HepG2 (cell line): ENCODE data around the gene IGFBP7. TPM values are rescaled to one million over a fixed set of nuclear protein-coding genes. Genes with fewer than 3 reads are reported as not detected.

Experiments used
- ATAC-seq: fragments of 200-7000 bp; cut with Tn5 transposase; 3 replicates; pipeline ENCODE4 v1.9.1; 2020; ENCODE audit warnings: mild to moderate bottlenecking, moderate library complexity
- BruUV-seq: library from RNA; stranded (reverse); fragments of 400-500 nt; replicated peaks from 2 replicates; lab custom pipeline; 2021; lab: Mats Ljungman, UMichigan
- CTCF ChIA-PET: fragments of 300-600 bp; formaldehyde crosslinking; extraction: SDS; loops from one replicate; lab custom pipeline; 2021; ENCODE audit warnings: low total read pairs, inconsistent platforms, low intra/inter-chr PET ratio; lab: Yijun Ruan, JAX
- POLR2A ChIA-PET: fragments of 350-600 bp; sonication (Branson Sonifier 250); formaldehyde crosslinking; loops from one replicate; lab custom pipeline; 2020; ENCODE audit warnings: antibody characterized with exemption, inconsistent platforms; lab: Yijun Ruan, JAX
- DNase-seq: peaks from one replicate; pipeline ENCODE4 v3.0.0-alpha.2; 2015; ENCODE audit warnings: low spot score
- FAIRE-seq: peaks from 3 replicates; lab custom pipeline; 2011; peaks lifted over from hg19 to GRCh38; lab: Jason Lieb, UNC
- H2AFZ ChIP-seq: one replicate; pipeline ENCODE4 v1.6.1; 2011; ENCODE audit warnings: low read length, inconsistent platforms
- H3K27ac ChIP-seq: fragments of 300-600 bp; 3 replicates; pipeline ENCODE4 v1.8.0; 2011; ENCODE audit warnings: mixed run types, mild to moderate bottlenecking, mixed read lengths, low read length, inconsistent platforms; ENCODE audit not compliant: insufficient read depth; ENCODE audit errors: extremely low read length
- H3K27me3 ChIP-seq, 2 experiments: fragments of 200-600 bp in 1 of 2; 2 replicates in 1 of 2; 3 replicates in 1 of 2; pipeline versions ENCODE4 v1.6.0 to v1.8.0; 2011; ENCODE audit warnings: low read length in 2 of 2, mild to moderate bottlenecking in 2 of 2, moderate library complexity in 2 of 2, inconsistent platforms in 1 of 2; ENCODE audit not compliant: insufficient read depth in 2 of 2, control insufficient read depth in 1 of 2
- H3K36me3 ChIP-seq, 2 experiments: fragments of 200-600 bp in 1 of 2; replicated peaks in 1 of 2; 2 replicates in 1 of 2; 3 replicates in 1 of 2; pipeline versions ENCODE4 v1.5.1 to v1.8.0; 2011; ENCODE audit warnings: low read length in 2 of 2, inconsistent platforms in 1 of 2; ENCODE audit not compliant: insufficient read depth in 2 of 2, control insufficient read depth in 1 of 2
- H3K4me1 ChIP-seq: 2 replicates; pipeline ENCODE4 v1.5.1; 2012; ENCODE audit warnings: low read length, inconsistent platforms; ENCODE audit not compliant: insufficient read depth
- H3K4me2 ChIP-seq: 2 replicates; pipeline ENCODE4 v1.6.0; 2011; ENCODE audit warnings: low read depth, low read length, inconsistent platforms
- H3K4me3 ChIP-seq, 3 experiments: fragments of 200-600 bp in 1 of 3; sonication (generic), shearing (Covaris generic) in 1 of 3; replicated peaks in 1 of 3; 2 replicates each; pipeline ENCODE4 v1.5.1; 2011 to 2016; ENCODE audit warnings: low read length in 3 of 3, inconsistent platforms in 2 of 3, low read depth in 2 of 3, mild to moderate bottlenecking in 2 of 3, control low read depth in 1 of 3, mixed read lengths in 1 of 3; ENCODE audit not compliant: insufficient read depth in 1 of 3
- H3K79me2 ChIP-seq: one replicate; pipeline ENCODE4 v1.6.1; 2011; ENCODE audit warnings: low read length, inconsistent platforms; ENCODE audit not compliant: insufficient read depth
- H3K9ac ChIP-seq: 2 replicates; pipeline ENCODE4 v1.6.0; 2011; ENCODE audit warnings: mild to moderate bottlenecking, low read depth, low read length, inconsistent platforms; ENCODE audit not compliant: insufficient read depth
- H3K9me3 ChIP-seq: 2 replicates; pipeline ENCODE4 v1.5.1; 2012; ENCODE audit warnings: mild to moderate bottlenecking, low read length
- H4K20me1 ChIP-seq: 2 replicates; pipeline ENCODE4 v1.6.0; 2011; ENCODE audit warnings: inconsistent platforms, mild to moderate bottlenecking, low read length, moderate library complexity; ENCODE audit not compliant: insufficient read depth
- AGO1 ChIP-seq: fragments of 200-400 bp; formaldehyde crosslinking; IDR thresholded peaks from 2 replicates; pipeline ENCODE4 v1.6.1; 2017; ENCODE audit warnings: mild to moderate bottlenecking, low read depth, low read length, moderate library complexity; ENCODE audit not compliant: poor library complexity, severe bottlenecking
- BORCS8-MEF2B ChIP-seq: sonication (generic); formaldehyde crosslinking; IDR thresholded peaks from 2 replicates; pipeline ENCODE4 v1.8.0; 2022; ENCODE audit warnings: mild to moderate bottlenecking, missing genetic modification reagents
- CEBPB ChIP-seq: IDR thresholded peaks from 2 replicates; pipeline ENCODE4 v1.6.1; 2011; ENCODE audit warnings: low read depth, low read length, improper control_type of control experiment, borderline replicate concordance
- KDM4B ChIP-seq: sonication (generic); formaldehyde crosslinking; IDR thresholded peaks from 2 replicates; pipeline ENCODE4 v1.4.0; 2020; ENCODE audit warnings: missing genetic modification reagents
- MYC ChIP-seq: sonication (generic); formaldehyde crosslinking; IDR thresholded peaks from 2 replicates; pipeline ENCODE4 v1.9.0; 2021; ENCODE audit warnings: missing genetic modification reagents, borderline replicate concordance
- NCOA2 ChIP-seq: sonication (generic); formaldehyde crosslinking; IDR thresholded peaks from 2 replicates; pipeline ENCODE4 v1.8.0; 2022; ENCODE audit warnings: inconsistent platforms
- NRL ChIP-seq: sonication (generic); formaldehyde crosslinking; IDR thresholded peaks from 2 replicates; pipeline ENCODE4 v1.5.0; 2020; ENCODE audit warnings: missing genetic modification reagents, mild to moderate bottlenecking, moderate library complexity, borderline replicate concordance
- RARA ChIP-seq: IDR thresholded peaks from 2 replicates; pipeline ENCODE4 v1.6.1; 2016; ENCODE audit warnings: missing genetic modification reagents, missing compliant biosample characterization
- SALL2 ChIP-seq: sonication (generic); formaldehyde crosslinking; IDR thresholded peaks from 2 replicates; pipeline ENCODE4 v1.8.1; 2023; ENCODE audit warnings: mild to moderate bottlenecking, missing genetic modification reagents, inconsistent platforms
- SRF ChIP-seq: IDR thresholded peaks from 2 replicates; pipeline ENCODE4 v1.6.1; 2011; ENCODE audit warnings: mild to moderate bottlenecking, low read depth, low read length, moderate library complexity
- TEAD3 ChIP-seq: optimal IDR thresholded peaks from 2 replicates; pipeline ENCODE3; 2016; ENCODE audit warnings: borderline replicate concordance
- ZBTB21 ChIP-seq: sonication (generic); formaldehyde crosslinking; IDR thresholded peaks from 2 replicates; pipeline ENCODE4 v1.4.0; 2020; ENCODE audit warnings: missing genetic modification reagents
- ZFP62 ChIP-seq: sonication (generic); formaldehyde crosslinking; IDR thresholded peaks from 2 replicates; pipeline ENCODE4 v1.4.0; 2020; ENCODE audit warnings: missing genetic modification reagents
- ZNF468 ChIP-seq: sonication (generic); formaldehyde crosslinking; IDR thresholded peaks from 2 replicates; pipeline ENCODE4 v1.8.0; 2022; ENCODE audit warnings: mild to moderate bottlenecking, moderate library complexity, missing genetic modification reagents
- ZNF510 ChIP-seq: sonication (generic); formaldehyde crosslinking; IDR thresholded peaks from 2 replicates; pipeline ENCODE4 v1.4.0; 2020; ENCODE audit warnings: low read depth, mild to moderate bottlenecking, missing genetic modification reagents
- ZNF552 ChIP-seq: sonication (generic); formaldehyde crosslinking; IDR thresholded peaks from 2 replicates; pipeline ENCODE4 v1.9.0; 2022; ENCODE audit warnings: missing genetic modification reagents, mild to moderate bottlenecking, borderline replicate concordance
- ZNF563 ChIP-seq: sonication (generic); formaldehyde crosslinking; IDR thresholded peaks from 2 replicates; pipeline ENCODE4 v1.8.0; 2022; ENCODE audit warnings: mild to moderate bottlenecking, moderate library complexity, missing genetic modification reagents
- WGBS: methylation state at CpG from one replicate; pipeline ENCODE4 v1.1.6; 2017; ENCODE audit warnings: low lambda C conversion rate; 5-methylcytosine and 5-hydroxymethylcytosine counted together
- in situ Hi-C: cut with HindIII; loops from 2 replicates; pipeline ENCODE4 v1.10.0; 2017; ENCODE audit warnings: low pct_unique_long_range_greater_than_20kb; ENCODE audit not compliant: extremely low pct_ligation_motif_present
- intact Hi-C: fragments of 100-400 bp; cut with micrococcal nuclease; formaldehyde crosslinking; loops from one replicate; pipeline ENCODE4 v1.10.0; 2022; ENCODE audit not compliant: unreplicated experiment
- polyA plus RNA-seq, 8 experiments: library from polyadenylated mRNA; depleted of rRNA in 3 of 8; stranded (reverse) in 7 of 8; unstranded in 1 of 8; fragments of >200 nt; fragmentation: Illumina TruSeq in 4 of 8; extraction: Trizol in 4 of 8; gene quantifications; 2 replicates each; pipeline versions ENCODE4 v1.2.1 to v1.2.3, GENCODE V29; 2011 to 2016; ENCODE audit warnings: low read depth in 4 of 8, missing spikeins in 1 of 8, mixed read lengths in 1 of 8; ENCODE audit not compliant: insufficient read depth in 1 of 8
- total RNA-seq, 5 experiments: library from RNA; depleted of rRNA; stranded (reverse); fragments of >200 nt; fragmentation: Illumina TruSeq; extraction: Trizol; gene quantifications; 2 replicates each; pipeline ENCODE4 v1.2.3, GENCODE V29; 2016; ENCODE audit warnings: low read depth in 1 of 5
- TF ChIP-seq, protein P1 (sequence below): sonication (generic); formaldehyde crosslinking; IDR thresholded peaks from 2 replicates; pipeline ENCODE4 v1.5.1; 2020; ENCODE audit warnings: missing genetic modification reagents, mild to moderate bottlenecking, borderline replicate concordance
- TF ChIP-seq, protein P2 (sequence below): sonication (generic); formaldehyde crosslinking; IDR thresholded peaks from 2 replicates; pipeline ENCODE4 v1.8.1; 2023; ENCODE audit warnings: mild to moderate bottlenecking, inconsistent platforms, moderate library complexity, missing genetic modification reagents, borderline replicate concordance

IGFBP7 gene
- total and polyA plus RNA-seq, 2 of the 13 experiments (the other 11 are each of a cell fraction or from before 2014, with no cell fraction given): 1.1 to 1.3 TPM

DNA sequence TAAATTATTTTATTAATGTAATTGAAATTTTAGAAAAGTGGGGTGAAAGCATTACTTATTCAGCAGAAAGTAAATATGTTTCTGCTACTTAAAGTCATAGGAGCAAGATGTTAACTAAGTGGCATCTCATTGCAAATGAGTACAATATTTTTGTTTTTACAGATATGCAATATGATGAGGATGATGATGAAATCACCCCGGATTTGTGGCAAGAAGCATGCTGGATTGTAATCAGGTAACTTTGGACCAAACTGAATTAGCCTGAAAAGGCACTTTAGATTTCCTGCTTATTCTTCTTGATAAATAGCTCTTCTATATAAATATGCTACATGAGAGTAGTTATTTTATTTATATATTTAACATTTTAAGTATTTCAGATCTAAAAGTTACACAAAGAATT, 124.0 kb downstream of the IGFBP7 start:
- ATAC-seq (no peak), DNase-seq (no peak), FAIRE-seq (no peak)
- ChIA-PET POLR2A (interaction anchor here (4.0 kb wide), 1 partner anchor 8 kb away, joined by 17 read pairs; the partner anchor contains the start of genes NOA1 and POLR2B), CTCF (no interaction called here)
- H3K27ac ChIP-seq: no peak overlapping the region
- H3K9ac ChIP-seq: no peak overlapping the region
- in situ Hi-C loops: no loop called here
- intact Hi-C loops: no loop called here
- H2AFZ ChIP-seq: no peak overlapping the region
- WGBS: 91% methylated on average over 1 of the region's 1 CpG
- peaks cover 66% of the 10 kb centered on the region for H3K79me2 ChIP-seq
- no TSS peak for BruUV-seq
- no peak overlapping the region for H3K4me3 ChIP-seq
- H3K4me2 ChIP-seq: no peak overlapping the region
- TF ChIP-seq CEBPB: peak; percentile 62; the same call in 1 of the 2 replicates
- TF ChIP-seq, protein P1, sequence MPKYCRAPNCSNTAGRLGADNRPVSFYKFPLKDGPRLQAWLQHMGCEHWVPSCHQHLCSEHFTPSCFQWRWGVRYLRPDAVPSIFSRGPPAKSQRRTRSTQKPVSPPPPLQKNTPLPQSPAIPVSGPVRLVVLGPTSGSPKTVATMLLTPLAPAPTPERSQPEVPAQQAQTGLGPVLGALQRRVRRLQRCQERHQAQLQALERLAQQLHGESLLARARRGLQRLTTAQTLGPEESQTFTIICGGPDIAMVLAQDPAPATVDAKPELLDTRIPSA (CRISPR knock-in tag): no peak
- no peak for TF ChIP-seq ZNF552
- peaks cover 12 to 53% of the 10 kb centered on the region in 2 experiments for H3K36me3 ChIP-seq
- H3K9me3 ChIP-seq: no peaks in the 10 kb centered on the region
- no peaks in the 10 kb centered on the region for H3K27me3 ChIP-seq
- peaks cover 19% of the 10 kb centered on the region for H4K20me1 ChIP-seq
- peaks cover 17% of the 10 kb centered on the region for H3K4me1 ChIP-seq

DNA sequence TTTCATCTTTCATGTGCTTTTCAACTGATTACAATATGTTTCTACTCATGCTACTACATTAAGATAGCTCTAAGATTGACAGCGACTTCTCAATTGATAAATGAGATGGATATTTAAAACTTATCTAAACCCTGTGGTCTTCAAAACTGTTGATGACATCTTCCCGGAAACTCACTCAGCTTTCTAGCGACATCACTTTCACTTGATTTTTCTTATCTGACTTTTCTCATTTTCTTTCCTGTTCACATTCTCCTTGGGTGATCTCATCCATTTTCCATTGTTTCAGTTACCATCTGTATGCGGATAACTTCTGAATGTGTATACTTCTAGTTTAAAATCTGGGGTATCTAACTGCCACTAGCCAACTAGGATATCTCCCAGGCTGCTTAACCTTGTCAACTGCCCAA, 128.4 kb downstream of the IGFBP7 start:
- POLR2A ChIA-PET: no interaction called here
- DNase-seq: no peak
- no peak overlapping the region; a peak in 1 of 6 replicates for H3K4me3 ChIP-seq
- H3K36me3 ChIP-seq: peaks cover 0 to 11% of the 10 kb centered on the region in 2 experiments; a peak in 3 of 5 replicates
- H3K4me2 ChIP-seq: peak overlapping the region; percentile 89
- peaks cover 81% of the 10 kb centered on the region for H3K79me2 ChIP-seq
- H3K27ac ChIP-seq: no peak overlapping the region
- 96% methylated on average over 4 of the region's 4 CpGs for WGBS
- intact Hi-C loops: no loop called here
- no peak for FAIRE-seq
- no TSS peak for BruUV-seq
- H2AFZ ChIP-seq: no peak overlapping the region
- H3K9ac ChIP-seq: peak overlapping the region; percentile 12; the same call in 1 of the 2 replicates
- ATAC-seq: no peak
- CTCF ChIA-PET: no interaction called here
- H4K20me1 ChIP-seq: peaks cover 34% of the 10 kb centered on the region
- no peaks in the 10 kb centered on the region; a peak in 1 of 5 replicates for H3K27me3 ChIP-seq
- in situ Hi-C loops: no loop called here
- H3K4me1 ChIP-seq: peaks cover 30% of the 10 kb centered on the region
- H3K9me3 ChIP-seq: no peaks in the 10 kb centered on the region
- TF ChIP-seq NRL: no peak
- TF ChIP-seq, protein P2, sequence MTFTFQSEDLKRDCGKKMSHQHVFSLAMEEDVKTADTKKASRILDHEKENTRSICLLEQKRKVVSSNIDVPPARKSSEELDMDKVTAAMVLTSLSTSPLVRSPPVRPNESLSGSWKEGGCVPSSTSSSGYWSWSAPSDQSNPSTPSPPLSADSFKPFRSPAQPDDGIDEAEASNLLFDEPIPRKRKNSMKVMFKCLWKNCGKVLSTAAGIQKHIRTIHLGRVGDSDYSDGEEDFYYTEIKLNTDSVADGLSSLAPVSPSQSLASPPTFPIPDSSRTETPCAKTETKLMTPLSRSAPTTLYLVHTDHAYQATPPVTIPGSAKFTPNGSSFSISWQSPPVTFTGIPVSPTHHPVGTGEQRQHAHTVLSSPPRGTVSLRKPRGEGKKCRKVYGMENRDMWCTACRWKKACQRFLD (CRISPR knock-in tag): no peak
- no peak for TF ChIP-seq KDM4B (CRISPR knock-in tag)
- no peak for TF ChIP-seq ZNF510 (CRISPR knock-in tag)
- no peak for TF ChIP-seq MYC (CRISPR knock-in tag)
- no peak for TF ChIP-seq NCOA2 (CRISPR knock-in tag)
- no peak for TF ChIP-seq ZNF563
- no peak for TF ChIP-seq RARA (CRISPR knock-in tag)
- no peak for TF ChIP-seq ZBTB21 (CRISPR knock-in tag)
- TF ChIP-seq SRF: no peak
- no peak for TF ChIP-seq SALL2 (CRISPR knock-in tag)
- no peak for TF ChIP-seq AGO1
- no peak for TF ChIP-seq ZFP62 (CRISPR knock-in tag)
- no peak for TF ChIP-seq ZNF468
- TF ChIP-seq BORCS8-MEF2B (CRISPR knock-in tag): no peak
- no peak for TF ChIP-seq TEAD3 (CRISPR knock-in tag)
